Keratinocyte (primary cell): ENCODE measurements around the gene SLC25A44.

ENCODE experiments used
- CTCF ChIP-seq, 3 experiments: IDR thresholded peaks in 1 of 3; conservative IDR thresholded peaks in 1 of 3; optimal IDR thresholded peaks in 1 of 3; 2 replicates in 2 of 3; 3 replicates in 1 of 3; pipeline versions ENCODE3 to v1.5.1; 2011; ENCODE audit warnings: low read length in 3 of 3, mild to moderate bottlenecking in 3 of 3, moderate library complexity in 2 of 3, control low read depth in 1 of 3, inconsistent platforms in 1 of 3; ENCODE audit not compliant: insufficient read depth in 2 of 3; ENCODE audit errors: extremely low read depth in 1 of 3
- EZH2 ChIP-seq: IDR thresholded peaks from one replicate; pipeline ENCODE4 v1.6.1; 2012; ENCODE audit warnings: inconsistent platforms, mild to moderate bottlenecking, low read length, moderate library complexity

GRCh38 chr1:156226116-156226538, 32.2 kb downstream of the SLC25A44 start:
- no peak for TF ChIP-seq CTCF (optimal IDR thresholded peaks at IDR 0.05 in 1 of 3, IDR thresholded peaks at IDR 0.05 in 1 of 3, conservative IDR thresholded peaks at IDR 0.05 in 1 of 3; ENCODE audit: extremely low read depth in 1 of 3, insufficient read depth in 2 of 3, low read length in 3 of 3)
- TF ChIP-seq EZH2: no peak
